Thoracic aorta (tissue), 2 donors: ENCODE results near the gene GEMIN2. TPM values are rescaled to one million over a fixed set of nuclear protein-coding genes. Genes with fewer than 3 reads are reported as not detected.
"Not testable (repeated sequence)": the region's sequence is repeated elsewhere in the genome, so short reads cannot be mapped to it uniquely, and the experiment has no call there.

Experiments
- ATAC-seq: fragments of 150-250 bp; one replicate; pipeline ENCODE4 v1.8.0; 2017; ENCODE audit warnings: low read depth; ENCODE audit not compliant: insufficient number of reproducible peaks, low FRiP score
- DNase-seq: peaks from one replicate; pipeline ENCODE4 v3.0.0-alpha.2; 2020; ENCODE audit warnings: low spot score
- H3K27ac ChIP-seq, 2 donors: fragments of 200-600 bp; sonication (generic); 1 replicate in 1 of 2; 2 replicates in 1 of 2; pipeline ENCODE4 v1.5.1; 2016; ENCODE audit warnings: mild to moderate bottlenecking in 2 of 2, moderate library complexity in 2 of 2
- H3K27me3 ChIP-seq: fragments of 200-600 bp; sonication (generic); replicated peaks from 2 replicates; pipeline ENCODE4 v1.6.0; 2016; ENCODE audit warnings: mild to moderate bottlenecking; ENCODE audit not compliant: insufficient read depth
- H3K36me3 ChIP-seq: fragments of 200-600 bp; sonication (generic); one replicate; pipeline ENCODE4 v1.5.1; 2016
- H3K4me1 ChIP-seq, 2 donors: fragments of 200-600 bp; sonication (generic); 1 replicate in 1 of 2; 2 replicates in 1 of 2; pipeline versions ENCODE4 v1.5.1 to v1.6.0; 2016; ENCODE audit warnings: low read depth in 2 of 2, mild to moderate bottlenecking in 1 of 2; ENCODE audit not compliant: control insufficient read depth in 1 of 2
- H3K4me3 ChIP-seq: fragments of 200-600 bp; sonication (generic); 2 replicates; pipeline ENCODE4 v1.5.1; 2016; ENCODE audit warnings: mild to moderate bottlenecking
- H3K9me3 ChIP-seq: fragments of 200-600 bp; sonication (generic); 2 replicates; pipeline ENCODE4 v1.5.1; 2016
- CTCF ChIP-seq: fragments of 200-600 bp; sonication (generic); IDR thresholded peaks from one replicate; pipeline ENCODE4 v1.5.1; 2019; ENCODE audit warnings: antibody characterized with exemption
- total RNA-seq, 2 donors: library from RNA; depleted of rRNA; stranded (reverse); fragments of >200 nt; gene quantifications; one replicate each; pipeline versions ENCODE4 v1.1.0 to v1.2.3, GENCODE V29; 2016

Gene GEMIN2
- total RNA-seq, 2 donors from 2014 or later = 7.6 to 9.5 TPM

GRCh38 chr14:39102969-39103957 lies 10.9 kb upstream of the GEMIN2 start, which contains the start of gene SEC23A:
Gene SEC23A, minus strand, starts transcription at chr14:39103235. Its CDS starts 7,117 bp downstream, at chr14:39096118.
- peaks cover 18 to 43% of the 10 kb centered on the region in 2 donors for H3K4me1 ChIP-seq
- no peaks in the 10 kb centered on the region for H3K9me3 ChIP-seq

GRCh38 chr14:39104078-39104801 lies 9.9 kb upstream of the GEMIN2 start:
- not testable (repeated sequence) for H3K36me3 ChIP-seq, H3K9me3 ChIP-seq, ATAC-seq, DNase-seq, H3K27me3 ChIP-seq
- Histone ChIP-seq H3K27ac (peak overlapping the region; percentile 95 to 99), H3K4me3 (peak overlapping the region; percentile 100), H3K4me1 (peaks cover 18 to 39% of the 10 kb centered on the region in 2 donors)

More at GRCh38 chr14:39102969-39103957, 10.9 kb upstream of the GEMIN2 start, which contains the start of gene SEC23A:
- Histone ChIP-seq H3K4me3 (peak within 1 kb of the TSS; percentile 100), H3K36me3 (no peaks in the 10 kb centered on the region), H3K27me3 (no peaks in the 10 kb centered on the region), H3K27ac (peak within 1 kb of the TSS; percentile 95 to 99)
- peak; percentile 90 for ATAC-seq
- TF ChIP-seq CTCF = no peak
- peak; percentile 86 for DNase-seq

DNA sequence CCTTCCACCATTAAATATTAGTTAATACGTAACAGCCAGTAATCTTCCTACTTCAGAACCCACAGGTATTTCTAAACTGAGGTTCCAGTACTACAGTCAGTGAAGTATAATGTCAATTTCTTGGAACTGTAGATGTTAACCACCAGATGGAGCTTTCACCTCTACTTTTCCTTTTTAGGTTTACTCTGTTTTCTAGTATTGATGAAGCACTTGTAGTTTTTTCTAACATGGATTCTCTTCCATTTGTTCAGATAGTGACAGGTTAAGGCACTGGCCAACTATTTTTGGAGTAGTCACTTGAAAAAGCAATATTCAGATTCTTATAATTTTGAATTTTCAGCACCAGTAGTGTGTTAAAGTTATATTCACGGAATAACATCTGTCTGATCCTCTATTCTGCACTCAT lies 6.5 kb upstream of the GEMIN2 start:
- DNase-seq = no peak
- H3K27me3 ChIP-seq = no peaks in the 10 kb centered on the region
- H3K4me3 ChIP-seq = no peak overlapping the region
- H3K36me3 ChIP-seq = no peaks in the 10 kb centered on the region
- no peaks in the 10 kb centered on the region for H3K9me3 ChIP-seq
- no peak overlapping the region for H3K27ac ChIP-seq
- ATAC-seq = no peak
- H3K4me1 ChIP-seq = peaks cover 6 to 12% of the 10 kb centered on the region in 2 donors
- no peak for TF ChIP-seq CTCF

DNA sequence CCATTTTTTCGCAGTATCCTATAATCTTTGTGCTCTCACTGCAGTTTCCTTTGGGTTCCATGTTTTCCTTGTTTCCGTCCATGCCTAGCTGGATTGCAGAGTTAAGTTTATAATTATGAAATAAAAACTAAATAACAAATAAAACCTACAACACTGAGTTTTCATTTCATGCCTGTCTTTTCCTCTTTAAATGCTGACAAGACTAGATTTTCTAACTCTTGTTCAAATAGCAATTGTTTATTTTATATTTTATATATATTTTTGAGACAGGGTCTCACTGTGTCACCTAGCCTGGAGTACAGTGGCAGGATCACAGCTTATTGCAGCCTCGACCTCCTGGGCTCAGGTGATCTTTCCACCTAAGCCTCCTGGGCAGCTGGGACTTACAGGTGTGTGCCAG lies 5.3 kb upstream of the GEMIN2 start:
- DNase-seq (no peak), ATAC-seq (no peak)
- Histone ChIP-seq H3K36me3 (no peaks in the 10 kb centered on the region), H3K9me3 (no peaks in the 10 kb centered on the region), H3K4me3 (no peak overlapping the region), H3K27ac (no peak overlapping the region), H3K27me3 (no peaks in the 10 kb centered on the region), H3K4me1 (peaks cover 8 to 15% of the 10 kb centered on the region in 2 donors)
- no peak for TF ChIP-seq CTCF

GRCh38 chr14:39109893-39110715 lies 4.0 kb upstream of the GEMIN2 start:
- Histone ChIP-seq H3K36me3 (no peaks in the 10 kb centered on the region), H3K4me1 (peaks cover 8 to 12% of the 10 kb centered on the region in 2 donors), H3K27me3 (no peaks in the 10 kb centered on the region), H3K4me3 (peak overlapping the region; percentile 48), H3K9me3 (no peaks in the 10 kb centered on the region), H3K27ac (no peak overlapping the region)
- TF ChIP-seq CTCF = no peak
- ATAC-seq (no peak), DNase-seq (no peak)
